ENCODE data around the gene NKPD1.

- TF ChIP-seq CTCF (IDR thresholded peaks at IDR 0.05) = no peak
- no peak for TF ChIP-seq POLR2A (IDR thresholded peaks at IDR 0.05)
- TF ChIP-seq POLR2AphosphoS5 (IDR thresholded peaks at IDR 0.05) = no peak
Observed at GRCh38 chr19:45205810-45206209, 45.0 kb upstream of the NKPD1 start.

All from breast epithelium (tissue), 3 donors.